Stimulated activated CD8-positive, alpha-beta memory T cell treated with anti-CD3 and anti-CD28 coated beads, Interleukin-15, amount 100 ng/mL, for 1 hour (primary cell): Measurements from ENCODE around the gene KLK8.
"Not testable (repeated sequence)": the region's sequence is repeated elsewhere in the genome, so short reads cannot be mapped to it uniquely, and the experiment has no call there.

ENCODE experiments used
- DNase-seq: peaks from one replicate; pipeline ENCODE4 v3.0.0-alpha.2; 2020; ENCODE audit warnings: low read depth

The KLK8 gene

DNA sequence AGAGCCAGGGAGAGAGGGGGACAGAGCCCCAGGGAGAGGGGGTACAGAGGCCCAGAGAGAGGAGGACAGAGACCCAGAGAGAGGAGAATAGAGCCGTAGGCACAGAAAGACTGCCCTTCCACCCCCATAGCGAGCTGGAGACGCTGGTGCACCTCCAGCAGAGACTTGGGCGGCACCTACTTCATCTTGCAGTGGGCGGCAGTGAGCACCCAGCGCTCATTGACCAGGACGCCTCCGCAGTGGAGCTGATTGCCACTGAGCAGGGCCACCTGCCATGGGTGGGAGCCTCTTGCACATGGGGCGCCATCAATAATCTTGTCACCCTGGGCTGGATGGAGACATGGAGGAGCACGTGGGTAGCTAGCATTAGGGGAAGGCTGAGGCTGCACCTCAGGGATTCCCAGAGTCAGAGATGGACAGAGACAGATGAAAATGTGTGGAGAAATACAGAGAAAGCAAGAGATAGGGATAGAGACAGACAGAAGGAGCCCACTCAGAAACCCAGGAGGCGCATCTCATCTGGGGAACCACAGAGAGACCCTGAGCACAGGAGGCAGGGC is 19.7 kb downstream of the KLK8 start:
- DNase-seq = no peak

DNA sequence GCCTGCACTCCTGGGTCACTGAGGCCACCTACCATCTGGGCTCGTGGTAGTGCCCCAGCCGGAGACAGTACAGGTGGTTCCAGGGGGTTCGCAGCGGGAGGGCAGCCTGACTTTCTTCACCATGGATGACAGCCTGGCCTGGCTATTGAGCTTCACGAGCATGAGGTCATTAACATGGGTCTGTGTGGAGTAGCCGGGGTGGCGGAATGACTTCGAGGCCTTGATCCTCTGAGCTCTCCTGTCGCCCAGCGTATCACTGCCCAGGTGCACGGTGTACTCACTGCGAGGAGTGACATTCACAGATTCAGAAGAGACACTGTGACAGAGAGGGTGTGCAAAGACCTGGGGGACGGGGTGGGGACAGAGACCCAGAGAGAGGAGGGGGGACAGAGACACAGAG is 21.2 kb downstream of the KLK8 start:
- no peak for DNase-seq

DNA sequence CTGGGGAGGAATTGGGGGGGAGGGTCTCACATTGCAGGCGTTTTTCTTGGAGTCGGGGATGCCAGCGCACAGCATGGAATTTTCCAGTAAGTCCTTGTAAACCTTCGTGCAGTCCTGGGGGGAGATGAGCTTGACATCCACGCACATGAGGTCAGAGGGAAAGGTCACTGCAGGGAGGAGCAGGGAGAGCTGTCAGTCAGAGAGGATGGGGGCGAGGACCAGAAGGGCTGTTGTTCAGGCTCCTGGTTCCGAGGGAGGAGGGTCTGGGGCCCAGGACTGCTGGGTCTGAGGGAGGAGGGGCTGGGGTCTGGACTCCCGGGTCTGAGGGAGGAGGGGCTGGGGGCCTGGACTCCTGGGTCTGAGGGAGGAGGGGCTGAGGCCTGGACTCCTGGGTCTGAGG is 21.6 kb downstream of the KLK8 start:
- no peak for DNase-seq

DNA sequence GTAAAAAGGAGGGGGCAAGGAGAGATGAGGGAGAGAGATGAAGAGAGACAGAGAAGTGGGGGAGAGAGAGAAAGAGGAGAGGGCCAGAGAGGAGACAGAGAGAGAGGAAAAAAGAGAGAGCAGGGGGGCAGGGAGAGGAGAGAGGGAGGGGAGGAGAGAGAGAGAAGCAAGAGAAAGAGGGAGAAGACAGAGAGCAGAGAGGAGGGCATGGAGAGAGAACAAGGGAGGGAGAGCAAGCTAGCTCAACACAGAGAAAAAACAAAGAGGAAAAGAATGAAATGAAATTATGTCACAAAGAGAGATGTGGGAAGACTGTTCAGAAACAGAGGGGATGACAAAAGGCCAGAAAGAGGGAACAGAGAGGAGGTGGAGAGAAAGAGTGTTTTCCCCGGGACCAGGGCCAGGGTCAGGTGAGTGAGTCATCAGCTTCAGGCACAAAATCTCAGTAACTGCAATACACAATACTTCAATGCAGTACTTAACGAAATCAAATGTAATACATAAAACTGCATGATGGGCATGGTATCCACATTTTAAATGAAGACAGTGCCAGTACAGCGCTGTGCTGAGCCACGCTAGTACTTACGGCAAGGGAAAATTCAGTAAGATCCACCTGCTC is 22.5 kb downstream of the KLK8 start:
- DNase-seq = no peak

DNA sequence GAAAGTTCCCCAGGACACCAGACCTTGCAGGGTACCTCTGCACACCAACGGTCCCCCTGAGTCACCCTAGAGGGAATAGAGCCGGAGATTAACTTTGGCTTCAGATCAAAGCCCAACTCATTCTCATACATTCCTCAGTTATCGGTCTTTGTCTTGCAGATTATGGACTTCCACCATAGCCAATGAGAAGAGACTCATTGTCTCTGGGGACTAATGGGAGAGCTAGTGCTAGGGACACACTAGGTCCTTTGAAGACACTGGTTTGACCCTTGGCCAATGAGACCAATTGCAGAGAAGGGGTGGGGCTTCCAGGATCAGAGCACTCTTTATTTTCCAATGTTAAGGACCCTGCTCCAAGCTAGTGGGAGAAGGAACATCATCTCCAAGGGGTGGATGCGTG is 23.8 kb downstream of the KLK8 start:
- no peak for DNase-seq

DNA sequence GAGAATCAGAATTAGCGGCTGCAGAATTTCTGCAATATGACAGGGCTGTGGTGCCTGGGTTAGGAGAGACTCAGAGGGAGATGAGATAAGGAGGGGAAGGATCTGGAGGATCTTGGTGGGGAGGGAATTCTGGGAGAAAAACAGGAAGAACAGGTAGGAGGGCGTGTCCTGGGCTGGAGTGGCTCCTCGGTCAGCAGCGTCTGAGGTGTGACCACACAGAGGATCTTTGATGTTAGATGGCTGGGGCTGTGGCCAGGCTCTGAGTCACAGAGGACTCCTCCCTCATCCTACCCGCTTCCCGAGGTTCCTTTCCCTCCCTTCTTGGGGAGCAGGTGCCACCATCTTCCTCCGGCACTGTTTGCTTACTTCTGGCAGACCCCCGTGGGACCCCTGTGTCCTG is 25.6 kb downstream of the KLK8 start:
- DNase-seq = no peak

DNA sequence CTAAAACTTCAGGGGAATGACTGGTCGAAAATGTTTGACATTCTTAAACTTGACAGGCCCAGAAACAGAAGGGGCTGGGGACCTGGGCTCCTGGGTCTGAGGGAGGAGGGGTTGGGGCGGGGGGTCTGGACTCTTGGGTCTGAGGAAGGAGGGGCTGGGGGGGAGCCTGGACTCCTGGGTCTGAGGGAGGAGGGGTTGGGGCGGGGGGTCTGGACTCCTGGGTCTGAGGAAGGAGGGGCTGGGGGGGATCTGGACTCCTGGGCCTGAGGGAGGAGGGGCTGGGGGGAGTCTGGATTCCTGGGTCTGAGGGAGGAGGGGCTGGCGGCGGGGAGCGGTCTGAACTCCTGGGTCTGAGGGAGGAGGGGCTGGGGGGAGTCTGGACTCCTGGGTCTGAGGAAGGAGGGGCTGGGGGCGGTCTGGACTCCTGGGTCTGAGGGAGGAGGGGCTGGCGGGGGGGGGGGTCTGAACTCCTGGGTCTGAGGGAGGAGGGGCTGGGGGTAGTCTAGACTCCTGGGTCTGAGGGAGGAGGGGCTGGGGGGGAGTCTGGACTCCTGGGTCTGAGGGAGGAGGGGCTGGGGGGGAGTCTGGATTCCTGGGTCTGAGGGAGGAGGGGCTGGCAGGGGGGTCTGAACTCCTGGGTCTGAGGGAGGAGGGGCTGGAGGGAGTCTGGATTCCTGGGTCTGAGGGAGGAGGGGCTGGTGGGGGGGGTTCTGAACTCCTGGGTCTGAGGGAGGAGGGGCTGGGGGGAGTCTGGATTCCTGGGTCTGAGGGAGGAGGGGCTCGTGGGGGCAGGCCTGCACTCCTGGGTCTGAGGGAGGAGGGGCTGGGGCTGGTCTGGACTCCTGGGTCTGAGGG is 26.5 kb downstream of the KLK8 start:
- DNase-seq = no peak

DNA sequence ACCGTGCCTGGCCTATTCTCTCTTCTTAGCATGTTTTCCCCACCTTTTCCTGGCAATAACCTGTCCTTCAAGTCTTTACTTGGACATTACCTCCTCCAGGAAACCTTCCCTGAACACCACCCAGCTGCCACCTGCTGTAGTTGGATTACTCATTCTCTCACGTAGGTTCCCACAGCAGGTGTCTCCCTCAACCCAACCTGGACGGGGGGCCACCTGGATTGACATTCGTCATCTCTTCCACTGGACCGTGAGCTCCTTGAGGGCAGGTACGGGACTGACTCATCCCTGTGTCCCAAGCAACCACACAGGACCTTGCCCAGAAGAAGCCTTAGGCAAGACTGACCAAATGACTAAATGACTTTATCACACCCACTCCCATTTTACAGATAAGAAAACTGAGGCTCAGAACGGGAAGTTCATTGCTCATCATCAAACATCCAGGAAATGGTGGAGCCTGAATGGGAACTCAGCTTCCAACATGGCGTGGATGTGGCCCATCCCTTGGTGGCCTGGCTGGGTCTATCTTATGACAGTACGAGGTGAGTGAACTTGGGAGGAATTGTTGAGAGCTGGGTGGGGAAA is 28.5 kb downstream of the KLK8 start:
- DNase-seq = no peak

DNA sequence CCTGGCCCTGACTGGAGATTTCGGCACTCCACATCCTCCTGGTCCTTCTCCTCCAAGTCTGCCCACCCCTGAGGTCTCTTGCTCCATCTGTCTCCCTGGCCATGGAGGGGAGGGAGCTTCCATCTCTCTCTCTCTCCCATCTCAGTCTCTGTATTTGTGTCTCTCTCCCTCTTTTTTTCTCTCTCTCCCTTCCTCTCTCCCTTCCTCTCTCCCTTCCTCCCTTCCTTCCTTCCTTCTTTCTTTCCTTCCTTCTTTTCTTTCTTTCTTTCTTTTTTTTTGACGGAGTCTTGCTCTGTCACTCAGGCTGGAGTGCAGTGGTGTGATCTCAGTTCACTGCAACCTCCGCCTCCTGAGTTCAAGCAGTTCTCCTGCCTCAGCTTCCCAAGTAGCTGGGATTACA is 31.6 kb downstream of the KLK8 start:
- not testable (repeated sequence) for DNase-seq

DNA sequence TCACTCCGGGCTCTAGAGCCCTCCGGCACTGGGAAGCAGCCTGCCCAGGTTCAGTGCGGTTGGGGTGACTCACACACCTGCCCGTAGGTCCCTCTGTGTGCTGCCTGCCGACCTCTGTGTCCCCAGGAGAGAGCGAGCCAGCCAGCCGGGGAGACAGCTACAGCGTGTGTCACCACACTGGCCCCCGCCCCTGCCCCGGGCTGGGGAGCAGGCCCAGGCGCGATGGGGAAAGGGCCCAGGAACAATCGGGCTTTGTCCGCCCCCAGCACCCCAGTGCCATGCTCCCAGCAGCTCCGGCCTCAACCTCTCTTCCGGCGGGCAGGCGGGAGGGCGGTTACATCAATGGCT is 32.0 kb downstream of the KLK8 start, which contains the start of gene KLK6:
KLK6 (minus strand) TSS at position 179 of the 348 bp plus-strand sequence. CDS start 1,487 bp downstream, outside the sequence.
- DNase-seq = no peak

DNA sequence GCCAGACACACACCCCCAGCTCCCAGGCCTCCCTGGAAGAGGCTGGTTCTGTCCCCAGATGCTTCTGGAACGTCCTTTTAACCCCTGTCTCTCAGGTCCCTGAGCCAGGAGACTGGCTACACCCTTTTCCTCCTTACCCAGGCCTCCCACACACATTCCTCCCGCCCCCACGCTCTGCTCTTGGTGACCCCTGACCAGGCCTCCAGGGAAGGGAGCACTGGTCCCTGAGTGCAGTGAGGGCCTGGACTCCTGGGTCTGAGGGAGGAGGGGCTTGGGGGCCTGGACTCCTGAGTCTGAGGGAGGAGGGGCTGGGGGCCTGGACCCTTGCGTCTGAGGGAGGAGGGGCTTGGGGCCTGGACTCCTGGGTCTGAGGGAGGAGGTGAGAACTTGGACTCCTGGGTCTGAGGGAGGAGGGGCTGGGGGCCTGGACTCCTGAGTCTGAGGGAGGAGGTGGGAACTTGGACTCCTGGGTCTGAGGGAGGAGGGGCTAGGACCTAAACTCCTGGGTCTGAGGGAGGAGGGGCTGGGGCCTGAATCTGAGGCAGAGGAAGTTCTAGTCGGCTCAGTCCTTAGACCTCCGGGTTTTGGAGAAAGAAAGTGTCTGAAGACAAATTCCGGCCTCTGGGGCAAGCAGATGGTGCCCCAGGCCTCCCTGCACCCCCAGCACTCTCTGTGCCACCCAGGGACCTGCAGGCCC is 32.5 kb downstream of the KLK8 start:
- no peak for DNase-seq

DNA sequence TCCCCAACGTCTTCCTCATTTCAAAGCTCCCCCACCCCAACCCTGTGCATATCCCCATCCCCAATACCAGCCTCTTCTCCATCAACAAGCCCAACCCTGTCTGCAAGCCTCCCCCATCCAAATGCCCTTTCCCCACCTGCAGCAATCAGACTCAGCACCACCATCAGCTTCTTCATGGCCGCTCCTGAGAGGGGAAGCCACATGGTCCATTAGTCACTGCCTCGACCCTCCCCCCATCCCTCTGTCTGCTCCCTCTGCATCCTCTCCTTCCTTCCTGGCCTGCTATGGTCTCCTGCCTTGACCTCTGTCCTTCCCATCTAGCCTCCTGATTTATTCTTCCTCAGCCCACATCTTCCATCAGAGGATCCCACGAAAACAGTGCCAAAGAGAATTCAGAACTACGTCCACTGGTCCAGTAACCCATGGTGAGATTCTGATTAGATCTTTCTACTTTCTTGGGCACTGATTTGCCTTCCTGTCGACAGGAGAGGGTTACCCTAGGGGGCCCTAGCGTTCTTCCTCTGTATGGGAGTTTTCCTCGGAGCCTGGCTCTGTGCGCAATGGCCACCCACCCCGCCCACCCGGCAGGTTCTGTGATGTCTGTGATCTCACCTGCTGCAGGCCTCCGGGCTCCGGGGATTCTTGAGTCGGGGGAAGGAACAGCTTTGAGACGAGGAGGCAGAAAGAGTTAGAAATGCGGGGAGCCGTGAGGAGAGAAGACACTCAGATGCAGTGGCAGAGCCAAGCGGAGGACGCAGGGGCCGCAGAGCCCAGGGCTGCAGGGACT is 33.3 kb downstream of the KLK8 start:
- DNase-seq = no peak

DNA sequence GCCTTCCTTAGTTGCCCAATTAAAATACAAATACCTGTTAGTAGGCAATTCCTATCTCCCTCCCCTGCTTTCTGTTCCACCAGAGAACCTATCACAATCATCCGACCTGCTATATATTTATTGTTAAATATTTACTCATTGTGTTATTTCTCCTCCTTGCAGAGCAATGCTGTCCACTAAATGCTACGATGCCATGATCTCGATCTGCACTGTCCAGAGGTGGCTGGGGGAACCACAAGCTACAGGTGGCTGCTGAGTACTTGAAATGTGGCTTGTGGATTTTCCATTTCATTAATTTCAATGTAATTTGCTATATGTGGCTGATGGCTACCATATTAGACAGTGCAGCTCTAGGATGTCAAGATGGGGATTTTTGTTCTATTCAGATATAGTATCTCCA is 37.1 kb downstream of the KLK8 start:
- DNase-seq = no peak

DNA sequence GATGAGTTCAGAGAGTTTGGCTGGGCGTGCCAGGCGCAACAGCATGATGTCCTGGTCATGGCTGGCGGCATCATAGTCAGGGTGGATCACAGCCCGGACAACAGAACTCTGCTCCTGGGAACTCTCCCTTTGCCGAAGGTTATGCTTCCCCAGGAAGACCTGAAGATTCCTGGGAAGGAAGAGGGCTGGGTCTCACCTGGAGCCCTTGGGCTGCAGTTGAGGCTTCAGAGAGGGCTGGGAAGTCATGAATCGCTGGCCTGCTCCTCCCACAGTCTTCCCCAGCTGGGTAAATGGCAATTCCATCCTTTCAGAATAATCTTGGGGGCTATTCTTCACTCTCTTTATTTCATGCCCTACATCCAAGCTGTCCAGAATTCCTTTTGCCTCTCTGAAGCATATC is 38.0 kb downstream of the KLK8 start:
- no peak for DNase-seq

DNA sequence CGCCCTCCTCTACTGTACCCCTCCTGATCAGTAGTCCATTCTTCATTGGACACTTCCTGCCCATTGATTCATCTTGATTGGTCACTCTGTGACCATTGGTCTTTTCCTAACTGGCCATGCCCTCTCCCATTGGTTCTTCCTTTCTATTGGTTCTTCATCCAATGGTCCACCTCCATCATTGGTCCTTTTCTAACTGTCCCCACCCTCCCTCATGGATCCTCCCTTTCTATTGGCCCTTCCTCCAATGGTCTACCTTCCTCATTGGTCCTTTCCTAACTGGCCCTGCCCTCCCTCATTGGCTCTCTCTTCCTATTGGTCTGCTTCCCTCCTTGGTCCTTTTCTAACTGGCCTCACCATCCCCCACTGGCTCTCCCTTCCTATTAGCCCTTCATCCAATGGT is 39.2 kb downstream of the KLK8 start:
- DNase-seq = no peak

DNA sequence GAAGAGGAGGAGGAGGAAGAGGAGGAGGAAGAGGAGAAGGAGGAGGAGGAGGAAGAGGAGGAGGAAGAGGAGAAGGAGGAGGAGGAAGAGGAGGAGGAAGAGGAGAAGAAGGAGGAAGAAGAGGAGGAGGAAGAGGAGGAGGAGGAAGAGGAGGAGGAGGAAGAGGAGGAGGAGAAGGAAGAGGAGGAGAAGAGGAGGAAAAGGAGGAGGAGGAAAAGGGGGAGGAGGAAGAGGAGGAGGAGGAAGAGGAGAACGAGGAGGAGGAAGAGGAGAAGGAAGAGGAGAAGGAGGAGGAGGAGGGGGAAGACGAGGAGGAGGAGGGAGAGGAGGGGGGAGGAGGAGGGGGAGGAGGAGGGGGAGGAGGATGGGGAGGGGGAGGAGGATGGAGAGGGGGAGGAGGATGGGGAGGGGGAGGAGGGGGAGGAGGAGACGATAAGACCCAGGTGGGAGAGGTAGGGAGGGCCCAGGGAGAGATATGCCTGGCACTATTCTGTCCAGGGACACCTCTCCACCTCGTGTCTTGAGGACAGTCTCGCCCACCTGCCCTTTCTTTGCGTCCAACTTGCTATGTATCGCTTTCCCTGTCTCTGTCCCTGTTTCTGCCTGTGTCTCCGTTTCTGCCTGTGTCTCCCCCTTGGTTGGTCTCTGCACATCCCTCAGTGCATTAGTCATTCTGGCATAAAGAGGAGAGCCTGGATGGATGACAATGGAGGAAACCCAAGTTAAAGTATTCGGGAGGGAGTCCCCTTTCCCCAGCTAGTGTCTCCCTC is 41.5 kb downstream of the KLK8 start:
- DNase-seq = no peak

DNA sequence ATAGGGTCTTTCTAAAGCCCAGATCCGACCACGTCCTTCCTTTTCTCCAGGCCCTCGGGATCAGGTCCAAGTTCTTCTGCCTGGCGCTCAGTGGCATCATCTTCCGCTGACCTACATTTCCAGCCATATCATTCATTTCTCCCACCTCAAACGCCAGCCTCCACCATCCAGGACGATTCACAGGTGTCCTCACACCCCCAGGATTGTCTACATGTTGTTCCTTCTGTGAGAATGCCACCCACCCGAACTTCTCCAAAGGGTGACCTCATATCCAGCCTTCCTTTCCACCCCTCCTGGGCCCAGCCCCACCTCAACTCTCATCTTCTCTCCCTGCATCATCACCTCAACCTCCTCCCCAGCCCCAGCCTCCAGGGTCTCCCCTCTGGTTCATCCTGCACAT is 43.8 kb downstream of the KLK8 start:
- no peak for DNase-seq

DNA sequence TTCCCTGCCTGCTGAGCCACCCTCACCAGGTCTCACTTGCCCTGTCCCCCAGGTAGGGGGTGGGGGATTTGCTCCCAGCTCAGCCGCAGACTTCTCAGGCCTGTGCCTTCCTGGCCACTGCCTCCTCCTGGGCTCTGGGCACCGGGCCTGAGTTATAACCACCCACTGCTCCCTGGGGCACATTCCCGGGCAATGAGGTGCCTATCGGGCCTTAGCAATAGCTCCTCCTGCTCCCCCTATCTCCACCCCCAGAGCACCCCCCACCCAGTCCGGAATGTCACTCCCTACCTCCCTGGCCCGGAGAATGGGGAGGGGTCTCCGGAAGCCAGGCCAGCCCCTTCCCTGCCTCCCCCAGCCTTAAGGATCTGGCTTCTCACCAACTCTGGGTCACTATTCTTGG is 48.5 kb downstream of the KLK8 start, which contains the start of gene KLK5:
KLK5 (minus strand) TSS at position 129 of the 400 bp plus-strand sequence. CDS start 381 bp downstream, outside the sequence.
- no peak for DNase-seq

DNA sequence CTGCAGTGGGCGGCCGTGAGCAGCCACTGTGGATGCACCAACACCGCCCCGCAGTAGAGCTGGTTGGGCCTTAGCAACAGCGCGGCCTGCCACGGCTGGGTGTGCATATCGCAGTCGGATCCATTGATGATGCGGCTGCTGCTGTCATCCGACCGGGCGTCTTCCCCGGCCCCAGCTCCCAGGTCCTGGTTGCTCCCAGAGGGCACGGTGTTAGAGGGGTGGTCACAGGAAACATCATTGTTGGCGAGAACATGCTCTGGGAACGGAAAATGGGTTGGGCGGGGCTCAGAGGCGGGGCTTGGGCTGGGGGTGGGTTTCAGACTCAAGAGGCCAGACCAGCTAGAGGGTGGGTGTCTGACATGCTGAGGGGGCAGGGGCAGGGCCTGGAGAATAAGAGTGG is 51.5 kb downstream of the KLK8 start:
- DNase-seq = no peak

DNA sequence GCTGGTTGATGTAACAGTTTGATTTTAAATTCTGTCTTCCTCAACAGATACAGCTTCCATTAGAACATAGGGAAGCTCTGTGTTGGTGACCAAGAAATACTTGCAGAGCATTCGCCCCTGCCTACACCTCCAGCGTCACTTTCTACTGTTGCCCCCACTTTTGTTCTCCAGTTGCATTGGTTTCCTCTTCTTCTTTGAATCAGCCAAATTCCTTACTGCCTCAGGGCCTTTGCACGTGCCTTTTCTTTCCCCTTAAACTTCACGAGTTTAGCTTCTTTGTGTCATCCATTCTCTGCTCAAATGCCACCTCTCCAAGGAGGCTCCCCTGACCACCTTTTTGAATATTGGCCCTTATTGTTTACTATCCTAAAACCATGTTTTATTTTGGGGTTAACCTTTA is 54.3 kb downstream of the KLK8 start:
- no peak for DNase-seq
